HG03342 (cell line): ENCODE results near the gene RHBDF2.

Experiments used
- ATAC-seq: cut with Tn5 transposase; IDR thresholded peaks from one replicate; pipeline ENCODE4 v1.9.1; 2021; ENCODE audit warnings: mild to moderate bottlenecking, moderate library complexity; ENCODE audit not compliant: unreplicated experiment

RHBDF2 gene

DNA sequence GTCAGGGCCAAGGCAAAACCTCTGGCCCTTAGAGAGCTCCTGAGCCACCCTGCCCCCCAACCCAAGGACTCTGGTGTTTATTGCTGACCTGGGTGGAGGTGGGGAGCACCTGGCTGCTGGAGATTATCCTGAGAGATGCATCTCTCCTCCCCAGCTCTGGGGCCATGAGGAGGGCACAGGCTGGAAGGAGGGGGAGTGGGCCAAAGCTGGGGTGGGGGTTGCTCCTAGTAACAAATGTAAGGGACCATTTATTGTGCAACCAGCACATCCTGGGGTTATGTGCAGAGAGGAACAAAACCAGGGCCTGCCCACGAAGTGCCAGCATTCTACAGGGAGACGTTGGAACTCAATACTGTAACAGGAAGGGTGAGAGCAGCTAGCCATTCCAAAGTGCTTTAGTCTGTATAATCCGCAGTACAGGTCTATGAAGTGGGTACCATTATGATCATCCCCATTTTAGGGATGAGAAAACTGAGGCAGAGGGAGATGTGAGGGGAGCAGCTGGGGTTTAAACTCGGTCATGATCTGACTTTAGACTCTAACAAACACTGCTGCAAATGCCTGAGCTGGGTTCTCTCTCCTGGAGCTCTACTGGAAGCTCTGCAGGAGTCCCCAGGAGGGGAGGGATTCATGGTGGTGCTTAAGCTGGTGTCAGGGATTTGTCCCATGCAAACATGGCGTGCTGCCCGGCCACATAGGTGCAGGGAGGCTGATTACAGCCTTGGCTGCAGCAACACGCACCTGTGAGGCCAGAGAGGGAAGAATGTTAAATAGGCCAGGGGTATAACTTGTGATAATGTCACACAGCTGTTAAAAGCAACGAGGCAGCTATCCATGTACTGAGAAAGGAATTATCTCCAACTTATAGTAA, 1.4 kb upstream of the RHBDF2 start:
- no peak for ATAC-seq

DNA sequence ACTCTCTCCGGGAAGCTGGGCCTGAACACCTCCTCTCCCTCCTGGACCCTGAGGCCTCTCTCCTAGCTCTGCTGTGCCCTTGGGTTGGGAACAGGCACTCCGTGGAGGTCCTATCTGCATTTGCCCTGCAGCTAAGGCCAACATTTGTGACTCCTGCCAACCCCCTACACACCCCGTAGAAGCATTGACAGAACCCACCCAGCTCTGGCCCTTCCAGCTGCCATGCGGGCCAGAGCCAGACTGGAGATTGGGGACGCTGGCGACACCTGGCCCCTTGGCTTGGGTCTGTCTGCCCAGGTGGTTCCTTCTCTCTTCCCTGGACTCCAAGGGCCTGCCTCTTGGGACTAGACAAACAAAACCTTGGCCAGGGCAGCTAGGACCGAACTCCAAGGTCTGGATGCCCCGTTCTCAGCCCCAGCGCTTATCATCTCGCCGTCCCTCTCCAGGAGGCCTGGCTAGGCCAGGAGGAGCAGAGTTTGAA, 644 bp upstream of the RHBDF2 start:
- no peak for ATAC-seq

DNA sequence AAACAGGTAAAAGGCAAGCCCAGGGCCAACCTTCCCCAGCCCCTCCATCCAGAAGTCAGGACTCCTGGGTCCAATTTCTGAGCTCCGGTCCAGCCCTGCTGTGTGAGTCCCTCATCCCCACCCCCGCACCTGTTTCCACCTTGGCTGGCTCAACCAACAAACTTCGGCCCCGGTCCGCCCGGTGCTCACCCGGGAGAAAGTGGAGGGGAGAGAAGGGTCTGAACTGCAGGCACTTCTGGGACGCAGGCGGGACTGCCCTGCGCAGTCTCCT, 541 bp downstream of the RHBDF2 start:
- ATAC-seq, result no peak

DNA sequence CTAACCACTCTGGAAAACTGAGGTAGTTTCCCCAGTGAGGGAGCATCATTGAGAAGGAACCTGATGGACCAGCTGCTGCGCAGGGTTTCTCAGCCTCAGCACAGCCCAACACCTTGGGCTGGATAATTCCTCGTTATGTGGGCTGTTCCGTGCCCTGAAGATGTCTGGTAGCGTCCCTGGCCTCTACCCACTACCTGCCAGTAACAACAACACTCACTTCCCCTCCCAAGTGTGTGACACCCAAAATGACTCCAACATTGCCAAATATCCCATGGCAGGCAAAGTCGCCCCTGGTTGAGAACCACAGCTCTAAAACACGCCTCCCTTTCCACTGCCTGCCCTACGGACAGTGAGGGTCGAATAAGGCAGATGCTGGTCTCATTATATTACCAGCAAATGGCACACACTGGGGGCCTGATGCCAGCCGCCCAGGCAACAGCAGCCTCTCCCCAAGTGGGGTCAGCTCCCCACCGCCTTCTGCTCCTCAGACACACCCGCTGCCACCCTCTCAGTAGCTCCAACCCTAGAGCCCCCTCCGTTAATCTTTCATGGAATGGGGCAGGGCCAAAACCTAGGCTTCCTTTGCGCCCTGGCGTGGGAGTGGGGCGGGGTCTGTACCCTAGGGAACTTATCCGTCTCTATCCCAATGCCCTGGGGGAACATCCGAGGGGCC, 1.0 kb downstream of the RHBDF2 start:
- no peak for ATAC-seq

- ATAC-seq, result no peak
These were observed 2.0 kb downstream of the RHBDF2 start for GRCh38 chr17:76499267-76499667.

GRCh38 chr17:76498876-76499251, 2.4 kb downstream of the RHBDF2 start:
- no peak for ATAC-seq

GRCh38 chr17:76497979-76498875, 3.0 kb downstream of the RHBDF2 start:
- ATAC-seq, result no peak

DNA sequence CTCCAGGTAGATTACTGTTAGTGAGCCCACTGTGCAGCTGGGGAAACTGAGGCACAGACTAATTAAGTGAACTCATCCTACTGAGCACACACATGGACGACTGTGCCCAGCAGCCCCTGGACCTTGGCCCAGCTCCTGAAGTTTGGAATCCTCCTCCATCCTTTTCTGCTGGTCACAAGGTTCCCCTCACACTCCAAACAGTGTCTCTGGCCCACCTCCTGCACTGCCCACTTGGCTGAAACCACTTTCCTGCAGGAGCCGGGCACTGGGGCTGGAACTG, 3.6 kb downstream of the RHBDF2 start:
- no peak for ATAC-seq

- ATAC-seq, result no peak
These were observed 4.8 kb downstream of the RHBDF2 start for GRCh38 chr17:76496464-76496863.

- ATAC-seq, result no peak
These were observed 5.4 kb downstream of the RHBDF2 start for GRCh38 chr17:76495663-76496400.

DNA sequence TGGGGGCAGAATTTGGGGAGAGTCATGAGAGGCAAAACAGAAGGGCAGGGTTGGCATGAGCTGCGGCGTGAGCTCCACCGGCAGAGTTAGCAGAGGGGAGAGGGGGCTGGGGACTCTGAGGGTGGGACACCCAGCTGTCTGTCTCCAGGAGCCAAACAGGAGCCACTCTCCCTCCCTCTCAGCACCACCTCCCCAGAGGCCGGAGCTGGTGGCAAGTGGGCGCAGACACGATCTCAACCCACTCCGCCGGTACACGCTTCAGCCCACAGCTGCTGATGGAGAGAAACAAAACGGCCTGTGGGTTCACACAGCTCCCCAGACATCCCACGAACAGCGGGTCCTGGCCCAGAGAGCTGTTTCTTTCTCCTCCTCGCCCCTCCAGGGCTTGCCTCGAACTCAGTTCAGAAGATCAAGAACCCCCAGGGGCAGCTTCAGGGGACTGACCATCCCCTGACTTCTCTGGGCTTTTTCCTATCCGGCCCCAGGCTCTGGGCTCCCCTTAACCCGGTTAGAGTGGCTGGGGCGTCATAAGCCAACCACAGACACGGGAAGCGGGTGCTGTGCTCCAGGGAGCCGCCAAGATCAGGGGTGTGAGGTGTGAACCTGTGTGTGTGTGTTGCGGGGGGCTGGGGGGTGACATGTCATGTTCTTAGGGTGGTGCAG, 7.6 kb downstream of the RHBDF2 start:
- peak; percentile 1 for ATAC-seq

DNA sequence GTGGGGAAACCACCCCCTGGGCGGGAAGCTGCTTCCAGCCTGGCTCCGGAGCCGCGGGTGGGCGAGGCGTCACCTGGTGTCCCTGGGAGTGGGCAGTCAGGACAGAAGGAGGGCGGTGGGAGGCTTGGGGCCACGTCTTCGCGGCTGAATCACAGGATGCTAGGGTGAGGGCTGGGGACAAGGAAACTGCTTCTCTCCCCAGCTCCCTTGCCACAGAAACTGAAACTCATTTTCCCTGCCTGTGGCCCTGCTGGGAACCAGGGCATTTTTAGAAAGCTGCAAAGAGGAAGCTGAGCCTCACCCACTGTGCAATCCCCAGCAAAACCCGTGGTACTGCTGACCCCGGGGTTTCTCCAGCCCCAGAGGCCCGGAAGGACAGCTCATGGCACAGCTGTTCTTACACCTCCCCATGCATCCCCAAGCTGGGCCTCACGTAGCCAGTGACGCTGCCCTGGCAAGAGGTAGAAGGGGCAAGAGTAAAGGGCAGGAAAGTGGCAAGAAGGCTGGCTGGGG, 8.2 kb downstream of the RHBDF2 start:
- ATAC-seq, result peak; percentile 41

- ATAC-seq, result peak; percentile 32
These were observed 8.9 kb downstream of the RHBDF2 start for GRCh38 chr17:76492123-76492988.

GRCh38 chr17:76491271-76492122, 9.7 kb downstream of the RHBDF2 start:
- peak; percentile 10 for ATAC-seq

- no peak for ATAC-seq
These were observed 11.0 kb downstream of the RHBDF2 start for GRCh38 chr17:76490112-76490710.

DNA sequence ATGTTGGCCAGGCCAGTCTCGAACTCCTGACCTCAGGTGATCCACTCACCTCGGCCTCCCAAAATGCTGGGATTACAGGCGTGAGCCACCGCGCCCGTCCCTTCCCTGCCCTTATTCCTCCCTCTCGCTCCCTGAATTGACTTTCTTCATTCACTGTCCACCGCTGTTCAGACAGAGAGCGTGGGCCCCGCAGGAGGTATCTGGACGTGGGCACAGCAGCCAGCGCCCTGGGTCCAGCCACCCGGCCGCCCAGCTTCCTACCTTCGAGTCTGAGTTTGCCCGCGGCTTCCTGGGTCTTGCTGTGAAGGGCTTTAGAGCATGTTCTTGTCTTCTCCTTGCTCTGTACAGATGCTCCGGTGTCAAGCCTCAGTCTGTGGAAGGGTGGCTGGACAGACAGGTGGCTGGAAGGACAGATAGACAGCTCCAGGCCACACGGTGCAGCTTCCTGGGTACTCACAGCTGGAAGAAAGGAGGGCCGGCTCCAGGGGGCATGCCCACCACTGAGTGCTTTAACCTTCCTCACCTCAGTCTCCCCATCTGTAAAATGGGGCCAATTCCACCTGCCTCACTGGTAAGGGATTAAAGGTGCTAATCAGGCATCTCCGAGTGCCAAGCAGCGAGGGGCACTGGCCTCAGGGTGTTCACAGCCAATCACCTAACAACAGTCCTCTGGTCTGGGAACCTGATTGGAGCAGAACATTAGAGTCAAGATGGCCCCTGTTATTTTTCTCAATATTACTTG, 13.6 kb downstream of the RHBDF2 start:
- no peak for ATAC-seq

GRCh38 chr17:76485569-76485968, 15.7 kb downstream of the RHBDF2 start:
- no peak for ATAC-seq
